Stimulated activated memory B cell treated with anti-CD40 and anti-IgM and Interleukin-4, amounts not matched to agents 10 μg/mL and 1 μg/mL and 100 μg/mL, for 72 hours (primary cell): ENCODE results near the gene CRYAA.
"Not testable (repeated sequence)": the region's sequence is repeated elsewhere in the genome, so short reads cannot be mapped to it uniquely, and the experiment has no call there.

Source experiments
- ATAC-seq: fragments of 150-1000 bp; cut with Tn5 transposase; 2 replicates; pipeline ENCODE4 v1.10.0; 2021
- H3K27ac Mint-ChIP-seq: one replicate; pipeline ENCODE4 v1.8.0; 2022; ENCODE audit warnings: mild to moderate bottlenecking, mixed read lengths
- H3K27me3 Mint-ChIP-seq: one replicate; pipeline ENCODE4 v1.8.0; 2022; ENCODE audit warnings: mixed read lengths
- H3K36me3 Mint-ChIP-seq: one replicate; pipeline ENCODE4 v1.8.0; 2022; ENCODE audit warnings: mixed read lengths
- H3K4me1 Mint-ChIP-seq: one replicate; pipeline ENCODE4 v1.8.0; 2022; ENCODE audit warnings: mixed read lengths
- H3K4me3 Mint-ChIP-seq: one replicate; pipeline ENCODE4 v1.8.0; 2022; ENCODE audit warnings: mild to moderate bottlenecking, moderate library complexity, mixed read lengths
- H3K9me3 Mint-ChIP-seq: one replicate; pipeline ENCODE4 v1.8.0; 2022; ENCODE audit warnings: mixed read lengths

Gene CRYAA

GRCh38 chr21:43168708-43169107 lies at the start of gene CRYAA:
CRYAA (plus strand) TSS chr21:43169008; CDS start chr21:43169100, 92 bp downstream.
- H3K27me3 Mint-ChIP-seq, H3K4me3 Mint-ChIP-seq, H3K4me1 Mint-ChIP-seq, ATAC-seq, H3K9me3 Mint-ChIP-seq, H3K36me3 Mint-ChIP-seq, H3K27ac Mint-ChIP-seq: not testable (repeated sequence)

- H3K27me3 Mint-ChIP-seq, H3K27ac Mint-ChIP-seq, H3K4me3 Mint-ChIP-seq, H3K4me1 Mint-ChIP-seq, H3K36me3 Mint-ChIP-seq, H3K9me3 Mint-ChIP-seq, ATAC-seq: not testable (repeated sequence)
Measured at GRCh38 chr21:43130094-43130493, 38.7 kb upstream of the CRYAA start.

GRCh38 chr21:43134520-43134919 lies 34.3 kb upstream of the CRYAA start:
- not testable (repeated sequence) for H3K36me3 Mint-ChIP-seq, H3K9me3 Mint-ChIP-seq, ATAC-seq, H3K4me3 Mint-ChIP-seq, H3K27ac Mint-ChIP-seq, H3K27me3 Mint-ChIP-seq, H3K4me1 Mint-ChIP-seq

- H3K4me3 Mint-ChIP-seq, H3K9me3 Mint-ChIP-seq, ATAC-seq, H3K36me3 Mint-ChIP-seq, H3K27ac Mint-ChIP-seq, H3K27me3 Mint-ChIP-seq, H3K4me1 Mint-ChIP-seq: not testable (repeated sequence)
Measured at GRCh38 chr21:43138944-43139343, 29.9 kb upstream of the CRYAA start.

- not testable (repeated sequence) for H3K36me3 Mint-ChIP-seq, H3K27ac Mint-ChIP-seq, H3K9me3 Mint-ChIP-seq, H3K27me3 Mint-ChIP-seq, ATAC-seq, H3K4me1 Mint-ChIP-seq, H3K4me3 Mint-ChIP-seq
Measured at GRCh38 chr21:43141407-43141806, 27.4 kb upstream of the CRYAA start.

- not testable (repeated sequence) for H3K36me3 Mint-ChIP-seq, H3K9me3 Mint-ChIP-seq, H3K27ac Mint-ChIP-seq, H3K4me1 Mint-ChIP-seq, ATAC-seq, H3K4me3 Mint-ChIP-seq, H3K27me3 Mint-ChIP-seq
Measured at GRCh38 chr21:43146637-43147036, 22.2 kb upstream of the CRYAA start.

- H3K4me3 Mint-ChIP-seq, ATAC-seq, H3K4me1 Mint-ChIP-seq, H3K27me3 Mint-ChIP-seq, H3K36me3 Mint-ChIP-seq, H3K9me3 Mint-ChIP-seq, H3K27ac Mint-ChIP-seq: not testable (repeated sequence)
Measured at GRCh38 chr21:43147999-43148398, 20.8 kb upstream of the CRYAA start.

- H3K27me3 Mint-ChIP-seq, H3K27ac Mint-ChIP-seq, ATAC-seq, H3K9me3 Mint-ChIP-seq, H3K36me3 Mint-ChIP-seq, H3K4me1 Mint-ChIP-seq, H3K4me3 Mint-ChIP-seq: not testable (repeated sequence)
Measured at GRCh38 chr21:43149344-43149743, 19.5 kb upstream of the CRYAA start.

- ATAC-seq, H3K27ac Mint-ChIP-seq, H3K4me1 Mint-ChIP-seq, H3K27me3 Mint-ChIP-seq, H3K4me3 Mint-ChIP-seq, H3K36me3 Mint-ChIP-seq, H3K9me3 Mint-ChIP-seq: not testable (repeated sequence)
Measured at GRCh38 chr21:43153601-43154000, 15.2 kb upstream of the CRYAA start.

GRCh38 chr21:43159279-43160175 lies 9.3 kb upstream of the CRYAA start:
- not testable (repeated sequence) for ATAC-seq, H3K4me3 Mint-ChIP-seq, H3K27me3 Mint-ChIP-seq, H3K9me3 Mint-ChIP-seq, H3K4me1 Mint-ChIP-seq, H3K27ac Mint-ChIP-seq, H3K36me3 Mint-ChIP-seq

GRCh38 chr21:43161826-43162707 lies 6.7 kb upstream of the CRYAA start:
- not testable (repeated sequence) for H3K27ac Mint-ChIP-seq, H3K36me3 Mint-ChIP-seq, H3K4me1 Mint-ChIP-seq, H3K4me3 Mint-ChIP-seq, H3K9me3 Mint-ChIP-seq, H3K27me3 Mint-ChIP-seq
- peak; percentile 49 for ATAC-seq

- not testable (repeated sequence) for H3K4me3 Mint-ChIP-seq, H3K27ac Mint-ChIP-seq, ATAC-seq, H3K9me3 Mint-ChIP-seq, H3K36me3 Mint-ChIP-seq, H3K27me3 Mint-ChIP-seq, H3K4me1 Mint-ChIP-seq
Measured at GRCh38 chr21:43162708-43163205, 6.1 kb upstream of the CRYAA start.

GRCh38 chr21:43164823-43165222 lies 4.0 kb upstream of the CRYAA start:
- not testable (repeated sequence) for H3K9me3 Mint-ChIP-seq, H3K27me3 Mint-ChIP-seq, H3K4me3 Mint-ChIP-seq, H3K36me3 Mint-ChIP-seq, H3K27ac Mint-ChIP-seq, H3K4me1 Mint-ChIP-seq
- peak; percentile 51 for ATAC-seq

GRCh38 chr21:43165734-43166133 lies 3.1 kb upstream of the CRYAA start:
- not testable (repeated sequence) for H3K27ac Mint-ChIP-seq, ATAC-seq

GRCh38 chr21:43169230-43169886 lies 550 bp downstream of the CRYAA start:
- ATAC-seq, H3K4me3 Mint-ChIP-seq, H3K27ac Mint-ChIP-seq, H3K27me3 Mint-ChIP-seq, H3K9me3 Mint-ChIP-seq, H3K4me1 Mint-ChIP-seq, H3K36me3 Mint-ChIP-seq: not testable (repeated sequence)

More at GRCh38 chr21:43165734-43166133, 3.1 kb upstream of the CRYAA start:
- not testable (repeated sequence) for H3K36me3 Mint-ChIP-seq, H3K9me3 Mint-ChIP-seq, H3K27me3 Mint-ChIP-seq, H3K4me1 Mint-ChIP-seq, H3K4me3 Mint-ChIP-seq
